GM12891 (cell line): Measurements from ENCODE around the gene ADAP1.

ENCODE experiments used
- POLR2A ChIP-seq: IDR thresholded peaks from 2 replicates; pipeline ENCODE4 v1.6.1; 2011; ENCODE audit warnings: low read depth, low read length, control low read depth
- POLR2AphosphoS5 ChIP-seq: IDR thresholded peaks from 2 replicates; pipeline ENCODE4 v1.6.1; 2011; ENCODE audit warnings: low read depth, low read length, control low read depth
- TAF1 ChIP-seq: IDR thresholded peaks from 2 replicates; pipeline ENCODE4 v1.6.1; 2011; ENCODE audit warnings: low read depth, low read length, control low read depth

DNA sequence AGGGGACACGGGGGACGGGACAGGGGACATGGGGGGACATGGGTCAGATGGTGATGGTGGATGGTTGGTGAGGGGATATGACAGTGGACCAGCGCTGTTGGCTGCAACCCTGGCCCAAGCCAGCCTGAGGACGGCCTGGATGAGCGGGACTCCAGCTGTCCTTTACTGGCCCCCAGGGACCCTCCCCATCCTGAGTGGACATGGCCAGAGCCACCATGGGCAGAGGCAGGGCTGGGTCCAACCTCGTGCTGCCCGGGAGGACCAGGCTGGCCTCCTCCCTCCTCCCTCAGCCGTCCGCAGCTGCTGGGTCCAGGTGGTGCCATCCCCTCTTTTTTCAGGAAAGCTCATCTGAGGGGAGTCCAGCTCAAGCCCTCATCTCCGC lies 47.7 kb downstream of the ADAP1 start:
- TF ChIP-seq TAF1 (no peak), POLR2AphosphoS5 (no peak), POLR2A (no peak)
